GM12801 (cell line): ENCODE measurements around the gene FGGY.

Experiments used
- TF ChIP-seq, protein P1 (sequence below): IDR thresholded peaks from one replicate; pipeline ENCODE4 v1.5.1; 2011; ENCODE audit warnings: control low read depth; ENCODE audit not compliant: insufficient read length; ENCODE audit errors: extremely low read depth

FGGY gene

GRCh38 chr1:59475737-59476136 is 178.8 kb downstream of the FGGY start:
- TF ChIP-seq, protein P1, sequence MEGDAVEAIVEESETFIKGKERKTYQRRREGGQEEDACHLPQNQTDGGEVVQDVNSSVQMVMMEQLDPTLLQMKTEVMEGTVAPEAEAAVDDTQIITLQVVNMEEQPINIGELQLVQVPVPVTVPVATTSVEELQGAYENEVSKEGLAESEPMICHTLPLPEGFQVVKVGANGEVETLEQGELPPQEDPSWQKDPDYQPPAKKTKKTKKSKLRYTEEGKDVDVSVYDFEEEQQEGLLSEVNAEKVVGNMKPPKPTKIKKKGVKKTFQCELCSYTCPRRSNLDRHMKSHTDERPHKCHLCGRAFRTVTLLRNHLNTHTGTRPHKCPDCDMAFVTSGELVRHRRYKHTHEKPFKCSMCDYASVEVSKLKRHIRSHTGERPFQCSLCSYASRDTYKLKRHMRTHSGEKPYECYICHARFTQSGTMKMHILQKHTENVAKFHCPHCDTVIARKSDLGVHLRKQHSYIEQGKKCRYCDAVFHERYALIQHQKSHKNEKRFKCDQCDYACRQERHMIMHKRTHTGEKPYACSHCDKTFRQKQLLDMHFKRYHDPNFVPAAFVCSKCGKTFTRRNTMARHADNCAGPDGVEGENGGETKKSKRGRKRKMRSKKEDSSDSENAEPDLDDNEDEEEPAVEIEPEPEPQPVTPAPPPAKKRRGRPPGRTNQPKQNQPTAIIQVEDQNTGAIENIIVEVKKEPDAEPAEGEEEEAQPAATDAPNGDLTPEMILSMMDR, result no peak

- TF ChIP-seq, protein P1, result no peak
Observed at GRCh38 chr1:59477286-59477685, 180.4 kb downstream of the FGGY start.

DNA sequence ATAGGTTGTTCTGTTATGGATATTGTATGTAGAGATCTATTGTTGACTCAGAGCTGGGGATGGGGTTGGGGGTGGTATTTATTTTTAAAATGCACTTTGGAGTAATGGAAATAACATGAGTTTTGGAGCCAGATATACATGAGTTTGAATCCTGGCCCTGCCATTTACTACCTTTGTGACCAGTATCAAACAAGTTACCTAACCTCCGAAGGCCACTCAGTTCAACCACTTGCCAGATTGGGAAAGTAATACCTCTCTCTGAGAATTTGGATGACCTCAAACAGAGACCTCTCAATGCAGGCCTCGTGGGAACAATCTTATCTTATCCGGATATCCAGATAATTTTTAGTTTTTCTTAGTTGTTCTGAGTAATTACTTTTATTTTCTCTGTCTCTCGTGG is 181.0 kb downstream of the FGGY start:
- TF ChIP-seq, protein P1, result no peak

DNA sequence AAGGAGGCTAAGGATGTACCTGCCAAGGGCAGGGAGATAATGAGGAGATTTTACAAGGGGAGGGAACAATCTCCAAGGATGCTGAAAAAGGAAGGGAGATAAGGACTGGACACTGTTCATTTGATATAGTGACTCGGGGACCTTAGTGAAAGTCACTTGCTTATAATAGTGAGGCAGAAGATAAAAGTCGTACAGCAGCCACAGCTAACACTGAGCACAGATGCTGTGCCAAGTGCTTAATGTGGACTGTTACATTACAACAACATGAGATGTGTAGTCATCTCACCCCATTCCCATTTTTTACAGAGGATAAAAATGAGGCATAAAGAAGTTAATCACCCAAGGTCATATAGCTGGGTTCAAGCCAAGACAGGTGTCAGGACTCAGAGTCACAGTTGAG is 181.9 kb downstream of the FGGY start:
- TF ChIP-seq, protein P1, result no peak

- TF ChIP-seq, protein P1, result no peak
Observed at GRCh38 chr1:59480188-59480888, 183.4 kb downstream of the FGGY start.

- TF ChIP-seq, protein P1, result no peak
Observed at GRCh38 chr1:59481881-59482505, 185.1 kb downstream of the FGGY start.

DNA sequence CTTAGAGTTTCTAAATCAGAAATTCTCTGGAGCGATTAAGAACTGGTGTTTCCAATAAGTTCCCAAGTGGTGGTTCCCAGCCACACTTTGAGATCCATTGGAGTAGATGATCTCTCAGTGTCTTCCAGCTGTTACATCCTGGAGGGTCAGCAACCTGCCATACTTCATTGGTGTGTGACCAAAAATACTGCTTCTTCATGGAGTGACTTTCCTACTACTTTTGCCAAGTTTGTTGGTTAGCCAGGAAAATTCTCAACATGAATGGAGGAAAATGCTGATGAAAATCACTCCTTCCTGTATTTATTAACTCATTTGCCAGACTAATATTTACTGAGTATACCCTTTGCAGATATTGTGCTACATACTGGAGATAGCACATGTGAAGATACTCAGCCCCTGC is 186.1 kb downstream of the FGGY start:
- TF ChIP-seq, protein P1, result no peak
